B cell (primary cell): Measurements from ENCODE around the gene PTX4. TPM values are rescaled to one million over a fixed set of nuclear protein-coding genes. Genes with fewer than 3 reads are reported as not detected.

Experiments used
- ATAC-seq: fragments of 200-7000 bp; cut with Tn5 transposase; one replicate; pipeline ENCODE4 v1.10.0; 2021; ENCODE audit warnings: low read depth, mild to moderate bottlenecking, moderate number of reproducible peaks, moderate library complexity
- CTCF ChIA-PET: fragments of 350-600 bp; sonication (Branson Sonifier 250); formaldehyde crosslinking; loops from one replicate; lab custom pipeline; 2021; ENCODE audit warnings: antibody characterized with exemption, inconsistent platforms; lab: Charles Lee
- POLR2A ChIA-PET: fragments of 350-600 bp; sonication (Branson Sonifier 250); formaldehyde crosslinking; loops from one replicate; lab custom pipeline; 2021; ENCODE audit warnings: antibody characterized with exemption; lab: Charles Lee
- DNase-seq: peaks from one replicate; pipeline ENCODE4 v3.0.0; 2013
- H2AFZ ChIP-seq: 2 replicates; pipeline ENCODE4 v1.6.1; 2012; ENCODE audit warnings: mild to moderate bottlenecking, low read depth, low read length; ENCODE audit not compliant: insufficient read depth, poor library complexity, severe bottlenecking
- H3K27ac ChIP-seq, 2 donors: 1 replicate in 1 of 2; 2 replicates in 1 of 2; pipeline ENCODE4 v1.5.1; 2012 to 2013; ENCODE audit warnings: low read length in 2 of 2, mild to moderate bottlenecking in 2 of 2, moderate library complexity in 1 of 2
- H3K27me3 ChIP-seq, 4 experiments: fragments of 200-600 bp in 1 of 4; sonication (generic) in 1 of 4; replicated peaks in 1 of 4; 1 replicate in 2 of 4; 2 replicates in 2 of 4; pipeline versions ENCODE4 v1.6.1 to v1.7.0; 2013 to 2016; ENCODE audit warnings: low read length in 3 of 4, mild to moderate bottlenecking in 2 of 4, mixed read lengths in 1 of 4, moderate library complexity in 1 of 4; ENCODE audit not compliant: insufficient read depth in 4 of 4, control insufficient read depth in 3 of 4; ENCODE audit errors: control extremely low read depth in 1 of 4
- H3K36me3 ChIP-seq, 2 experiments: replicated peaks in 1 of 2; 1 replicate in 1 of 2; 2 replicates in 1 of 2; pipeline versions ENCODE4 v1.6.1 to v1.7.1; 2013; ENCODE audit warnings: low read length in 1 of 2; ENCODE audit not compliant: insufficient read depth in 2 of 2, control insufficient read depth in 1 of 2; ENCODE audit errors: control extremely low read depth in 1 of 2, extremely low read depth in 1 of 2
- H3K4me1 ChIP-seq, 2 donors: fragments of 200-600 bp in 1 of 2; sonication (generic) in 1 of 2; 1 replicate in 1 of 2; 2 replicates in 1 of 2; pipeline versions ENCODE4 v1.5.1 to v1.6.1; 2013 to 2017; ENCODE audit warnings: low read length in 2 of 2; ENCODE audit not compliant: control insufficient read depth in 2 of 2, insufficient read depth in 2 of 2
- H3K4me2 ChIP-seq: replicated peaks from 2 replicates; pipeline ENCODE3; 2012; ENCODE audit warnings: mild to moderate bottlenecking, low read depth, low read length; ENCODE audit not compliant: poor library complexity, severe bottlenecking
- H3K4me3 ChIP-seq, 5 experiments: fragments of 200-600 bp in 1 of 5; sonication (generic) in 1 of 5; 1 replicate in 3 of 5; 2 replicates in 2 of 5; pipeline versions ENCODE4 v1.5.1 to v1.7.0; 2011 to 2016; ENCODE audit warnings: low read length in 4 of 5, mild to moderate bottlenecking in 4 of 5, low read depth in 2 of 5, control low read depth in 1 of 5, moderate library complexity in 1 of 5; ENCODE audit not compliant: insufficient read depth in 1 of 5; ENCODE audit errors: control extremely low read depth in 1 of 5, extremely low read depth in 1 of 5
- H3K79me2 ChIP-seq: fragments of 200-600 bp; sonication (generic); one replicate; pipeline ENCODE4 v1.6.0; 2016; ENCODE audit warnings: low read length; ENCODE audit not compliant: control insufficient read depth, insufficient read depth
- H3K9ac ChIP-seq: fragments of 200-600 bp; sonication (generic); 2 replicates; pipeline ENCODE4 v1.6.1; 2017; ENCODE audit warnings: mild to moderate bottlenecking, low read length, moderate library complexity
- H3K9me3 ChIP-seq, 3 donors: one replicate each; pipeline versions ENCODE4 v1.6.1 to v1.7.1; 2013; ENCODE audit warnings: low read length in 2 of 3; ENCODE audit not compliant: control insufficient read depth in 2 of 3, insufficient read depth in 1 of 3; ENCODE audit errors: control extremely low read depth in 1 of 3
- H4K20me1 ChIP-seq: 2 replicates; pipeline ENCODE4 v1.6.0; 2012; ENCODE audit warnings: mild to moderate bottlenecking, low read length; ENCODE audit not compliant: insufficient read depth, control insufficient read depth, poor library complexity, severe bottlenecking
- H3K27ac Mint-ChIP-seq: one replicate; pipeline ENCODE4 v1.8.0; 2021; ENCODE audit warnings: mixed read lengths
- H3K27me3 Mint-ChIP-seq: one replicate; pipeline ENCODE4 v1.8.0; 2021; ENCODE audit warnings: mixed read lengths
- H3K4me1 Mint-ChIP-seq: one replicate; pipeline ENCODE4 v1.8.0; 2021; ENCODE audit warnings: mixed read lengths
- H3K4me3 Mint-ChIP-seq: one replicate; pipeline ENCODE4 v1.8.0; 2021; ENCODE audit warnings: mixed read lengths
- H3K9me3 Mint-ChIP-seq: one replicate; pipeline ENCODE4 v1.8.0; 2022; ENCODE audit warnings: mixed read lengths; ENCODE audit not compliant: insufficient read depth
- CTCF ChIP-seq: fragments of 200-600 bp; IDR thresholded peaks from one replicate; pipeline ENCODE4 v1.8.0; 2022; ENCODE audit warnings: antibody characterized with exemption, mild to moderate bottlenecking
- EZH2 ChIP-seq: IDR thresholded peaks from 2 replicates; pipeline ENCODE4 v1.6.1; 2012; ENCODE audit warnings: borderline replicate concordance, low read depth, mild to moderate bottlenecking, moderate library complexity, low read length; ENCODE audit not compliant: insufficient read depth, poor library complexity, severe bottlenecking
- WGBS: methylation state at CpG from one replicate; pipeline ENCODE4 v1.1.5; 2013; ENCODE audit warnings: missing lambda C conversion rate; ENCODE audit not compliant: insufficient coverage; 5-methylcytosine and 5-hydroxymethylcytosine counted together
- intact Hi-C: fragments of 100-400 bp; cut with micrococcal nuclease; formaldehyde crosslinking; loops from one replicate; pipeline ENCODE4 v1.10.0; 2022
- polyA minus RNA-seq: library from RNA; depleted of rRNA, polyadenylated mRNA; stranded (reverse); fragments of >200 nt; gene quantifications from 2 replicates; pipeline ENCODE4 v1.2.3, GENCODE V29; 2012
- polyA plus RNA-seq: library from polyadenylated mRNA; depleted of rRNA; stranded (reverse); fragments of >200 nt; gene quantifications from 2 replicates; pipeline ENCODE4 v1.2.3, GENCODE V29; 2012
- total RNA-seq, 2 donors: library from RNA; stranded (reverse); fragments of 120-200 nt in 1 of 2; gene quantifications; 1 replicate in 1 of 2; 2 replicates in 1 of 2; pipeline versions ENCODE4 v1.2.3 to v1.2.4, GENCODE V29; 2013 to 2022

The PTX4 gene
- total RNA-seq (0.22 TPM in 1 of 2 replicates, not detected in the other), polyA plus RNA-seq (0.27 and 0.33 TPM in 2 replicates), polyA minus RNA-seq (not detected in 2 replicates)
- 0.09 TPM for total RNA-seq (2013)

GRCh38 chr16:1488619-1489018 is at the start of gene PTX4:
PTX4 (minus strand) TSS chr16:1488944; CDS start chr16:1488909, 35 bp downstream.
- H3K9me3 Mint-ChIP-seq: no peaks in the 10 kb centered on the region
- H3K27ac Mint-ChIP-seq: peak within 1 kb of the TSS; percentile 17
- Histone ChIP-seq H3K4me3 (no peak within 1 kb of the TSS), H3K27me3 (no peaks in the 10 kb centered on the region), H3K4me2 (no peak within 1 kb of the TSS), H3K36me3 (no peaks in the 10 kb centered on the region), H2AFZ (peak within 1 kb of the TSS; percentile 10), H3K27ac (no peak within 1 kb of the TSS), H3K4me1 (peaks cover 9 to 10% of the 10 kb centered on the region in 2 donors), H3K9me3 (no peaks in the 10 kb centered on the region), H3K79me2 (peaks cover 16% of the 10 kb centered on the region), H4K20me1 (peaks cover under 1% of the 10 kb centered on the region), H3K9ac (no peak within 1 kb of the TSS)
- 71% methylated on average over 19 of the region's 19 CpGs for WGBS
- H3K4me3 Mint-ChIP-seq: no peak within 1 kb of the TSS
- intact Hi-C loops: no loop called here
- peaks cover 11% of the 10 kb centered on the region for H3K4me1 Mint-ChIP-seq
- ChIA-PET CTCF (no interaction called here), POLR2A (no interaction called here)
- TF ChIP-seq CTCF (no peak), EZH2 (no peak)
- no peaks in the 10 kb centered on the region for H3K27me3 Mint-ChIP-seq
- DNase-seq: no peak
- no peak for ATAC-seq

GRCh38 chr16:1537763-1538289 is 49.1 kb upstream of the PTX4 start:
- peak overlapping the region; percentile 51 for H3K4me2 ChIP-seq
- Mint-ChIP-seq H3K4me3 (no peak overlapping the region), H3K27me3 (no peaks in the 10 kb centered on the region), H3K4me1 (peaks cover 22% of the 10 kb centered on the region), H3K27ac (no peak overlapping the region), H3K9me3 (no peaks in the 10 kb centered on the region)
- no peaks in the 10 kb centered on the region for H3K9me3 ChIP-seq
- no peak overlapping the region for H3K9ac ChIP-seq
- TF ChIP-seq CTCF: no peak
- no peak for TF ChIP-seq EZH2
- 36% methylated on average over 26 of the region's 26 CpGs for WGBS
- intact Hi-C loops: loop anchor here (1.0 kb wide), 1 partner anchor 110 kb away; no protein-coding TSS in a partner anchor
- H3K36me3 ChIP-seq: no peaks in the 10 kb centered on the region
- no peak overlapping the region for H3K27ac ChIP-seq
- DNase-seq: no peak
- H3K4me1 ChIP-seq: peaks cover 17 to 31% of the 10 kb centered on the region in 2 donors
- H3K27me3 ChIP-seq: no peaks in the 10 kb centered on the region
- no peak overlapping the region for H2AFZ ChIP-seq
- H4K20me1 ChIP-seq: no peaks in the 10 kb centered on the region
- no peaks in the 10 kb centered on the region for H3K79me2 ChIP-seq
- ATAC-seq: no peak
- CTCF ChIA-PET: interaction anchor here (1.6 to 2.0 kb wide), 3 partner anchors 109 to 174 kb away, joined by 5 to 22 read pairs (median 20); partner anchors contain the start of gene UQCC4
- H3K4me3 ChIP-seq: no peak overlapping the region
- POLR2A ChIA-PET: no interaction called here
